ENCODE results near the gene TOR2A. TPM values are rescaled to one million over a fixed set of nuclear protein-coding genes. Genes with fewer than 3 reads are reported as not detected.

TOR2A gene
- total and polyA plus RNA-seq, 4 donors, result 5.1 to 14.6 (median 11.8) TPM

DNA sequence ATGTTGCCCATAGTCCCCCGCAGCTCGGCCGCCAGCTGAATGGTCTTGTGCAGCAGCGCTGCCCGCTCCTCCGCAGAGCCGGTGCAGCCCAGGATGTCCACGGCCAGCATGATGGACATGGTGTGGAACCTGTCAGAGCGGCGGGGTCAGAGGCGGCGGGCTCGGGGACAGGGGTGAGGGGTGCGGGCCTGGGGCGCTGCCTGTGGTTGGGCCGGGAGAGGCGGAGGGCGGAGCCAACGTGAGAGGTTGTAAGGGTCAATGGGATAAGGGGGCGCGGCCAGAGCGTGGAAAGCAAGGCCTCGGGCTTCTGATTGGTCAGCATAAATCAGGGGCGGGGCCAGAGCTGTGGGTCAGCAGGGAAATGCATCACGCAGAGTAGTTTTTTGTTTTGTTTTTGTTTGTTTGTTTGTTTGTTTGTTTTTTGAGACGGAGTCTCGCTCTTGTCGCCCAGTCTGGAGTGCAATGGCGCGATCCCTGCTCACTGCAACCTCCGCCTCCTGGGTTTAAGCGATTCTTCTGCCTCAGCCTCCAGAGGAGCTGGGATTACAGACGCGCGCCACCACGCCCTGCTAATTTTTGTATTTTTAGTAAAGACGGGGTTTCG lies 6.8 kb upstream of the TOR2A start (continued):
- TF ChIP-seq, protein P1, sequence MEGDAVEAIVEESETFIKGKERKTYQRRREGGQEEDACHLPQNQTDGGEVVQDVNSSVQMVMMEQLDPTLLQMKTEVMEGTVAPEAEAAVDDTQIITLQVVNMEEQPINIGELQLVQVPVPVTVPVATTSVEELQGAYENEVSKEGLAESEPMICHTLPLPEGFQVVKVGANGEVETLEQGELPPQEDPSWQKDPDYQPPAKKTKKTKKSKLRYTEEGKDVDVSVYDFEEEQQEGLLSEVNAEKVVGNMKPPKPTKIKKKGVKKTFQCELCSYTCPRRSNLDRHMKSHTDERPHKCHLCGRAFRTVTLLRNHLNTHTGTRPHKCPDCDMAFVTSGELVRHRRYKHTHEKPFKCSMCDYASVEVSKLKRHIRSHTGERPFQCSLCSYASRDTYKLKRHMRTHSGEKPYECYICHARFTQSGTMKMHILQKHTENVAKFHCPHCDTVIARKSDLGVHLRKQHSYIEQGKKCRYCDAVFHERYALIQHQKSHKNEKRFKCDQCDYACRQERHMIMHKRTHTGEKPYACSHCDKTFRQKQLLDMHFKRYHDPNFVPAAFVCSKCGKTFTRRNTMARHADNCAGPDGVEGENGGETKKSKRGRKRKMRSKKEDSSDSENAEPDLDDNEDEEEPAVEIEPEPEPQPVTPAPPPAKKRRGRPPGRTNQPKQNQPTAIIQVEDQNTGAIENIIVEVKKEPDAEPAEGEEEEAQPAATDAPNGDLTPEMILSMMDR (IDR thresholded peaks at IDR 0.05; ENCODE audit: low read depth, low read length, missing input control), result no peak
- TF ChIP-seq JUND (IDR thresholded peaks at IDR 0.05) (no peak), RXRA (IDR thresholded peaks at IDR 0.05) (no peak), RAD21 (IDR thresholded peaks at IDR 0.05) (no peak), FOXA2 (IDR thresholded peaks at IDR 0.05) (no peak)

DNA sequence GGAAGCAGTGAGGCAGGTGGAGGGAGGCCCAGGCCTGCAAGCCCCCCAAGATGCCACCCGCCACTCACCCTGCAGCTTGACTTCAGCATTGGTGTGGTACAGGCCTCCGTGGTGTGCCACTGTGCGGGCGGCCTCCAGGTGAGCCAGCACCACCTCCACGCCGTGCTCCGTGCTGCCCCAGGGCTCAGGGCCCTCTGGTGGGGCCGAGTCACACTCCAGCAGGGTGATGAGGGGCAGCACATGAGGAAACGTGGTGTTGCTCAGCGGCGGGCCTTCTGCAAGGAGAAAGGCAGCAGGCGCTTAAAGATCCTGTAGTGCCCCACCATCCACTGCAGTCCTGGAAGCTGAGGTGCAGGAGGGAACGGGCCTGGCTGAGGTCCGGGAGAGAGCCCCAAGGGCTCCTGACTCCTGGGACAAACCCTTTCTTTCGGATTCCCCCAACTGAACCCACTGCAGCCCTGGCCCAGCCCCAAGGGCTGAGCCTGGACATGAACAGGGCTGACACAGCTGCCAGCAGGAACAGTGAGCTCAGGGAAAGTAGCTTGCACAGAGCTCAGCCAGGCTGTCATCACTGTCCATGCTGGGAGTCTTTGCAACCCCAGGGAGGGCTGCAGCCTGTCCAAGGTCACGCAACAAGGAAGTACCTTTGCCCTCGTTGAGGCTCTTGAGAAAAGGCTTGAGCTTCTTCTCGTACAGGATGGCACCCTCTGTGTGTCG lies 4.7 kb upstream of the TOR2A start:
- WGBS, result 85% methylated on average over 19 of the region's 19 CpGs
- peaks cover 0 to under 1% (median 0%) of the 10 kb centered on the region in 4 donors for H3K4me1 ChIP-seq (ENCODE audit: control insufficient read depth in 4 of 4, insufficient read depth in 4 of 4, low read length in 3 of 4)
- no peak overlapping the region for H3K9ac ChIP-seq (ENCODE audit: low read depth in 1 of 2, low read length in 2 of 2)
- H3K27me3 ChIP-seq (ENCODE audit: control insufficient read depth in 4 of 4, insufficient read depth in 4 of 4, low read length in 3 of 4), result no peaks in the 10 kb centered on the region
- no peaks in the 10 kb centered on the region for H3K9me3 ChIP-seq (ENCODE audit: control insufficient read depth in 4 of 4, low read length in 3 of 4)
- no peak overlapping the region for H3K4me3 ChIP-seq (ENCODE audit: low read depth in 1 of 3, low read length in 3 of 3)
- no peak for DNase-seq (ENCODE audit: low spot score)
- H3K27ac ChIP-seq (ENCODE audit: low read depth in 1 of 2, low read length in 2 of 2), result no peak overlapping the region
- H3K36me3 ChIP-seq (ENCODE audit: control insufficient read depth in 4 of 4, insufficient read depth in 3 of 4, low read depth in 1 of 4, low read length in 3 of 4), result peaks cover 0 to 2% (median 0%) of the 10 kb centered on the region in 4 donors
- TF ChIP-seq, protein P2, sequence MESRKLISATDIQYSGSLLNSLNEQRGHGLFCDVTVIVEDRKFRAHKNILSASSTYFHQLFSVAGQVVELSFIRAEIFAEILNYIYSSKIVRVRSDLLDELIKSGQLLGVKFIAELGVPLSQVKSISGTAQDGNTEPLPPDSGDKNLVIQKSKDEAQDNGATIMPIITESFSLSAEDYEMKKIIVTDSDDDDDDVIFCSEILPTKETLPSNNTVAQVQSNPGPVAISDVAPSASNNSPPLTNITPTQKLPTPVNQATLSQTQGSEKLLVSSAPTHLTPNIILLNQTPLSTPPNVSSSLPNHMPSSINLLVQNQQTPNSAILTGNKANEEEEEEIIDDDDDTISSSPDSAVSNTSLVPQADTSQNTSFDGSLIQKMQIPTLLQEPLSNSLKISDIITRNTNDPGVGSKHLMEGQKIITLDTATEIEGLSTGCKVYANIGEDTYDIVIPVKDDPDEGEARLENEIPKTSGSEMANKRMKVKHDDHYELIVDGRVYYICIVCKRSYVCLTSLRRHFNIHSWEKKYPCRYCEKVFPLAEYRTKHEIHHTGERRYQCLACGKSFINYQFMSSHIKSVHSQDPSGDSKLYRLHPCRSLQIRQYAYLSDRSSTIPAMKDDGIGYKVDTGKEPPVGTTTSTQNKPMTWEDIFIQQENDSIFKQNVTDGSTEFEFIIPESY (IDR thresholded peaks at IDR 0.05), result no peak
- TF ChIP-seq, protein P1 (IDR thresholded peaks at IDR 0.05; ENCODE audit: low read depth, low read length, missing input control), result no peak
- TF ChIP-seq RAD21 (IDR thresholded peaks at IDR 0.05), result no peak
- TF ChIP-seq TAF1 (conservative IDR thresholded peaks at IDR 0.05), result no peak
- no peak for TF ChIP-seq NR2F2 (IDR thresholded peaks at IDR 0.05)
- TF ChIP-seq FOXA1 (IDR thresholded peaks at IDR 0.05), result no peak
- no peak for TF ChIP-seq FOXA2 (IDR thresholded peaks at IDR 0.05)
- no peak for TF ChIP-seq GABPA (IDR thresholded peaks at IDR 0.05 in 1 of 2, conservative IDR thresholded peaks at IDR 0.05 in 1 of 2)
- TF ChIP-seq, protein P3, sequence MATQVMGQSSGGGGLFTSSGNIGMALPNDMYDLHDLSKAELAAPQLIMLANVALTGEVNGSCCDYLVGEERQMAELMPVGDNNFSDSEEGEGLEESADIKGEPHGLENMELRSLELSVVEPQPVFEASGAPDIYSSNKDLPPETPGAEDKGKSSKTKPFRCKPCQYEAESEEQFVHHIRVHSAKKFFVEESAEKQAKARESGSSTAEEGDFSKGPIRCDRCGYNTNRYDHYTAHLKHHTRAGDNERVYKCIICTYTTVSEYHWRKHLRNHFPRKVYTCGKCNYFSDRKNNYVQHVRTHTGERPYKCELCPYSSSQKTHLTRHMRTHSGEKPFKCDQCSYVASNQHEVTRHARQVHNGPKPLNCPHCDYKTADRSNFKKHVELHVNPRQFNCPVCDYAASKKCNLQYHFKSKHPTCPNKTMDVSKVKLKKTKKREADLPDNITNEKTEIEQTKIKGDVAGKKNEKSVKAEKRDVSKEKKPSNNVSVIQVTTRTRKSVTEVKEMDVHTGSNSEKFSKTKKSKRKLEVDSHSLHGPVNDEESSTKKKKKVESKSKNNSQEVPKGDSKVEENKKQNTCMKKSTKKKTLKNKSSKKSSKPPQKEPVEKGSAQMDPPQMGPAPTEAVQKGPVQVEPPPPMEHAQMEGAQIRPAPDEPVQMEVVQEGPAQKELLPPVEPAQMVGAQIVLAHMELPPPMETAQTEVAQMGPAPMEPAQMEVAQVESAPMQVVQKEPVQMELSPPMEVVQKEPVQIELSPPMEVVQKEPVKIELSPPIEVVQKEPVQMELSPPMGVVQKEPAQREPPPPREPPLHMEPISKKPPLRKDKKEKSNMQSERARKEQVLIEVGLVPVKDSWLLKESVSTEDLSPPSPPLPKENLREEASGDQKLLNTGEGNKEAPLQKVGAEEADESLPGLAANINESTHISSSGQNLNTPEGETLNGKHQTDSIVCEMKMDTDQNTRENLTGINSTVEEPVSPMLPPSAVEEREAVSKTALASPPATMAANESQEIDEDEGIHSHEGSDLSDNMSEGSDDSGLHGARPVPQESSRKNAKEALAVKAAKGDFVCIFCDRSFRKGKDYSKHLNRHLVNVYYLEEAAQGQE (IDR thresholded peaks at IDR 0.05), result no peak
- TF ChIP-seq, protein P4, sequence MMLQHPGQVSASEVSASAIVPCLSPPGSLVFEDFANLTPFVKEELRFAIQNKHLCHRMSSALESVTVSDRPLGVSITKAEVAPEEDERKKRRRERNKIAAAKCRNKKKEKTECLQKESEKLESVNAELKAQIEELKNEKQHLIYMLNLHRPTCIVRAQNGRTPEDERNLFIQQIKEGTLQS (IDR thresholded peaks at IDR 0.05), result no peak
- no peak for TF ChIP-seq EGR1 (IDR thresholded peaks at IDR 0.05; ENCODE audit: low read depth in 2 of 2)
- no peak for TF ChIP-seq YY1 (IDR thresholded peaks at IDR 0.05)
- TF ChIP-seq, protein P5, sequence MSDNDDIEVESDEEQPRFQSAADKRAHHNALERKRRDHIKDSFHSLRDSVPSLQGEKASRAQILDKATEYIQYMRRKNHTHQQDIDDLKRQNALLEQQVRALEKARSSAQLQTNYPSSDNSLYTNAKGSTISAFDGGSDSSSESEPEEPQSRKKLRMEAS (IDR thresholded peaks at IDR 0.05), result no peak
- no peak for TF ChIP-seq HNF4A (conservative IDR thresholded peaks at IDR 0.05)
- TF ChIP-seq JUND (IDR thresholded peaks at IDR 0.05), result no peak
- TF ChIP-seq SP1 (IDR thresholded peaks at IDR 0.05), result no peak
- TF ChIP-seq HNF4G (IDR thresholded peaks at IDR 0.05), result no peak
- TF ChIP-seq RXRA (IDR thresholded peaks at IDR 0.05), result no peak

Data from liver (tissue), 9 donors.